OCI-LY7 (cell line): ENCODE results near the gene CCDC110. TPM values are rescaled to one million over a fixed set of nuclear protein-coding genes. Genes with fewer than 3 reads are reported as not detected.

ENCODE experiments used
- BruUV-seq: library from RNA; stranded (reverse); fragments of 400-500 nt; replicated peaks from 2 replicates; lab custom pipeline; 2021; lab: Mats Ljungman, UMichigan
- CTCF ChIA-PET: fragments of 300-600 bp; sonication (Branson Sonifier 250); formaldehyde crosslinking; loops from one replicate; lab custom pipeline; 2022; ENCODE audit warnings: antibody characterized with exemption; ENCODE audit not compliant: unreplicated experiment; lab: Charles Lee
- POLR2A ChIA-PET: fragments of 300-600 bp; sonication (Branson Sonifier 250); formaldehyde crosslinking; loops from one replicate; lab custom pipeline; 2022; ENCODE audit warnings: antibody characterized with exemption; lab: Charles Lee
- DNase-seq: peaks from one replicate; pipeline ENCODE4 v3.0.0-alpha.2; 2015; ENCODE audit warnings: low spot score
- H2AFZ ChIP-seq: fragments of 200-600 bp; sonication (generic), shearing (Covaris generic); 2 replicates; pipeline ENCODE4 v1.6.1; 2014; ENCODE audit warnings: mild to moderate bottlenecking, antibody characterized with exemption, low read length, moderate library complexity
- H3K27ac ChIP-seq: fragments of 200-600 bp; sonication (generic); 2 replicates; pipeline ENCODE4 v1.5.1; 2014; ENCODE audit warnings: mixed run types, low read depth, mild to moderate bottlenecking, moderate library complexity, low read length, inconsistent platforms; ENCODE audit not compliant: poor library complexity, severe bottlenecking
- H3K36me3 ChIP-seq: fragments of 200-600 bp; sonication (generic); 2 replicates; pipeline ENCODE4 v1.6.1; 2014; ENCODE audit warnings: mild to moderate bottlenecking, antibody characterized with exemption, low read length, moderate library complexity, mixed read lengths; ENCODE audit not compliant: insufficient read depth
- H3K4me1 ChIP-seq: fragments of 200-600 bp; sonication (generic); 2 replicates; pipeline ENCODE4 v1.5.1; 2014; ENCODE audit warnings: mild to moderate bottlenecking, low read length; ENCODE audit not compliant: insufficient read depth, poor library complexity, severe bottlenecking
- H3K4me2 ChIP-seq: fragments of 200-600 bp; sonication (generic); 2 replicates; pipeline ENCODE4 v1.6.1; 2014; ENCODE audit warnings: mild to moderate bottlenecking, low read length
- H3K4me3 ChIP-seq: fragments of 200-600 bp; sonication (generic); 2 replicates; pipeline ENCODE4 v1.5.1; 2014; ENCODE audit warnings: mild to moderate bottlenecking, low read depth, low read length; ENCODE audit not compliant: poor library complexity, severe bottlenecking
- H3K79me2 ChIP-seq: fragments of 200-600 bp; sonication (generic); 2 replicates; pipeline ENCODE4 v1.6.1; 2016; ENCODE audit warnings: low read depth, mild to moderate bottlenecking, low read length, moderate library complexity, mixed read lengths; ENCODE audit not compliant: insufficient read depth
- H3K9me2 ChIP-seq: fragments of 200-600 bp; sonication (generic); 2 replicates; pipeline ENCODE4 v1.6.1; 2016; ENCODE audit warnings: mild to moderate bottlenecking, low read length, mixed read lengths; ENCODE audit not compliant: insufficient read depth
- H3K9me3 ChIP-seq: fragments of 200-600 bp; sonication (generic); 2 replicates; pipeline ENCODE4 v1.6.1; 2014; ENCODE audit warnings: mild to moderate bottlenecking, mixed run types, low read length, mixed read lengths
- H4K20me1 ChIP-seq: fragments of 200-600 bp; sonication (generic); 2 replicates; pipeline ENCODE4 v1.6.1; 2014; ENCODE audit warnings: mild to moderate bottlenecking, antibody characterized with exemption, low read length, moderate library complexity, mixed read lengths; ENCODE audit not compliant: insufficient read depth
- CTCF ChIP-seq: fragments of 200-600 bp; sonication (generic); conservative IDR thresholded peaks from 2 replicates; pipeline ENCODE4 v1.5.1; 2014; ENCODE audit warnings: mild to moderate bottlenecking, antibody characterized with exemption, low read length, moderate library complexity, mixed read lengths
- EZH2phosphoT487 ChIP-seq: fragments of 200-600 bp; sonication (generic); IDR thresholded peaks from 2 replicates; pipeline ENCODE4 v1.6.1; 2018; ENCODE audit warnings: low read depth, borderline replicate concordance, mild to moderate bottlenecking, mixed run types, antibody characterized with exemption, low read length, moderate library complexity, mixed read lengths
- intact Hi-C: fragments of 100-400 bp; cut with micrococcal nuclease; formaldehyde crosslinking; loops from one replicate; pipeline ENCODE4 v1.10.0; 2022; ENCODE audit not compliant: unreplicated experiment
- total RNA-seq, 2 experiments: library from RNA; depleted of rRNA in 1 of 2; stranded (reverse); fragments of >200 nt in 1 of 2; shearing (Covaris generic) in 1 of 2; gene quantifications; 2 replicates each; pipeline ENCODE4 v1.2.3, GENCODE V29; 2014 to 2022

The CCDC110 gene
- total RNA-seq, 2 experiments from 2014 or later: 1.7 to 12.0 TPM

DNA sequence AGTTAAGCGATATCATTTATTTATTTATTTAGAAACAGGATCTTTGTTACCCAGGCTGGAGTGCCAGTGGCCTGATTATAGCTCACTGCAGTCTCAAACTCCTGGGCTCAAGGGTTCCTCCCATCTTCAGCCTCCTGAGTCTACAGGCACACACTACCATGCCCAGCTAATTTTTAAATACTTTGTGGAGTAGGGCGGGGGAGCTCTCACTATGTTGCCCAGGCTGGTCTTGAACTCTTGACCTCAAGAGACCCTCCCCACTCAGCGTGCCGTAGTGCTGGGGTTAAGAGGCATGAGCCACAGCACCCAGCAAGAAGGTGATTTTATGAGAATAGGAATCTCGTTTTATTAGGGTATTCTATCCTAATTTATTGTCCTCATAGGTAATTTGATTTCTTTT is 41.9 kb downstream of the CCDC110 start:
- intact Hi-C loops: loop anchor here (5.0 kb wide), 1 partner anchor 168 kb away; no protein-coding TSS in a partner anchor

GRCh38 chr4:185426960-185427688 is 44.4 kb downstream of the CCDC110 start:
- Histone ChIP-seq H3K27ac (no peak overlapping the region), H3K36me3 (peaks cover 4% of the 10 kb centered on the region), H3K4me2 (no peak overlapping the region), H2AFZ (no peak overlapping the region), H3K9me2 (no peaks in the 10 kb centered on the region), H3K4me1 (peaks cover 18% of the 10 kb centered on the region), H3K4me3 (no peak overlapping the region), H3K9me3 (no peaks in the 10 kb centered on the region), H3K79me2 (peaks cover 15% of the 10 kb centered on the region), H4K20me1 (no peaks in the 10 kb centered on the region)
- POLR2A ChIA-PET: interaction anchor here (0.6 to 4.2 kb wide), 11 partner anchors 15 to 1750 kb away, joined by 3 to 33 read pairs (median 4); partner anchors contain the start of genes ANKRD37 and LRP2BP
- no TSS peak for BruUV-seq
- CTCF ChIA-PET: no interaction called here
- no peak for DNase-seq
- intact Hi-C loops: loop anchor here (1.0 to 5.0 kb wide), 2 partner anchors 44 to 170 kb away; partner anchors contain the start of gene CCDC110
- TF ChIP-seq CTCF (no peak), EZH2phosphoT487 (no peak)

More for the DNA sequence above, 41.9 kb downstream of the CCDC110 start:
- peaks cover 8% of the 10 kb centered on the region for H3K79me2 ChIP-seq
- H3K36me3 ChIP-seq: no peaks in the 10 kb centered on the region
- no peaks in the 10 kb centered on the region for H4K20me1 ChIP-seq
- H3K27ac ChIP-seq: no peak overlapping the region
- no peaks in the 10 kb centered on the region for H3K9me2 ChIP-seq
- H3K4me1 ChIP-seq: peaks cover 4% of the 10 kb centered on the region
- TF ChIP-seq CTCF (no peak), EZH2phosphoT487 (no peak)
- H3K9me3 ChIP-seq: no peaks in the 10 kb centered on the region
- BruUV-seq: no TSS peak
- DNase-seq: no peak
- no peak overlapping the region for H3K4me2 ChIP-seq
- ChIA-PET CTCF (no interaction called here), POLR2A (interaction anchor here (0.6 to 2.5 kb wide), 5 partner anchors 12 to 169 kb away, joined by 3 to 9 read pairs (median 3); no protein-coding TSS in a partner anchor)
- H2AFZ ChIP-seq: no peak overlapping the region
- no peak overlapping the region for H3K4me3 ChIP-seq
